Endodermal cell (in vitro differentiated cells): Measurements from ENCODE around the gene NPAS4. TPM values are rescaled to one million over a fixed set of nuclear protein-coding genes. Genes with fewer than 3 reads are reported as not detected.
A peak's percentile ranks its signal among the peaks of the same experiment; 100 is the strongest.

Experiments used
- DNase-seq: peaks from one replicate; pipeline ENCODE4 v3.0.0-alpha.2; 2017
- H3K27ac ChIP-seq: 2 replicates; pipeline ENCODE4 v1.5.1; 2013; ENCODE audit warnings: mild to moderate bottlenecking, low read depth, low read length, moderate library complexity
- H3K27me3 ChIP-seq: 2 replicates; pipeline ENCODE4 v1.6.1; 2013; ENCODE audit warnings: mild to moderate bottlenecking, low read length, moderate library complexity; ENCODE audit not compliant: insufficient read depth, control insufficient read depth, poor library complexity, severe bottlenecking
- H3K36me3 ChIP-seq: 2 replicates; pipeline ENCODE4 v1.7.0; 2013; ENCODE audit warnings: mild to moderate bottlenecking, low read length, moderate library complexity; ENCODE audit not compliant: control insufficient read depth, insufficient read depth
- H3K4me1 ChIP-seq: one replicate; pipeline ENCODE4 v1.7.0; 2013; ENCODE audit warnings: low read length; ENCODE audit not compliant: control insufficient read depth, insufficient read depth
- H3K4me3 ChIP-seq: 2 replicates; pipeline ENCODE4 v1.5.1; 2013; ENCODE audit warnings: mild to moderate bottlenecking, low read length, moderate library complexity
- H3K9ac ChIP-seq: 2 replicates; pipeline ENCODE4 v1.6.1; 2013; ENCODE audit warnings: mild to moderate bottlenecking, low read length, moderate library complexity; ENCODE audit not compliant: poor library complexity, severe bottlenecking; ENCODE audit errors: extremely low read depth
- H3K9me3 ChIP-seq: 2 replicates; pipeline ENCODE4 v1.6.1; 2013; ENCODE audit warnings: mild to moderate bottlenecking, low read length, moderate library complexity; ENCODE audit not compliant: control insufficient read depth
- H3K27ac Mint-ChIP-seq: 2 replicates; pipeline ENCODE4 v1.8.0; 2020; ENCODE audit warnings: mixed read lengths
- H3K27me3 Mint-ChIP-seq: 2 replicates; pipeline ENCODE4 v1.8.0; 2021; ENCODE audit warnings: mild to moderate bottlenecking, mixed read lengths; ENCODE audit not compliant: insufficient read depth
- H3K36me3 Mint-ChIP-seq: 2 replicates; pipeline ENCODE4 v1.8.0; 2020; ENCODE audit warnings: low read depth, mixed read lengths
- H3K4me1 Mint-ChIP-seq: 2 replicates; pipeline ENCODE4 v1.8.0; 2020; ENCODE audit warnings: mixed read lengths
- H3K4me3 Mint-ChIP-seq: 2 replicates; pipeline ENCODE4 v1.8.0; 2020; ENCODE audit warnings: mild to moderate bottlenecking, moderate library complexity, mixed read lengths
- H3K9me3 Mint-ChIP-seq: 2 replicates; pipeline ENCODE4 v1.8.0; 2020; ENCODE audit warnings: mild to moderate bottlenecking, mixed read lengths
- WGBS, 2 experiments: methylation state at CpG; one replicate each; pipeline versions ENCODE4 v1.1.5 to v1.1.7; 2013; ENCODE audit warnings: missing lambda C conversion rate in 2 of 2, mixed read lengths in 1 of 2; ENCODE audit not compliant: insufficient coverage in 1 of 2, insufficient read length in 1 of 2; 5-methylcytosine and 5-hydroxymethylcytosine counted together
- total RNA-seq, 2 donors: library from RNA; stranded (reverse); fragmentation: NEBNext Ultra II Directional in 1 of 2; extraction: Animal tissue kit (Norgen Biotek cat#: 25700) in 1 of 2; gene quantifications; 2 replicates in 1 of 2; 3 replicates in 1 of 2; pipeline ENCODE4 v1.2.1, GENCODE V29; 2021
- TF ChIP-seq, protein P1 (sequence below): fragments of 200-600 bp; sonication (generic); conservative IDR thresholded peaks from 2 replicates; pipeline ENCODE4 v1.5.0; 2021; ENCODE audit warnings: antibody characterized with exemption, mild to moderate bottlenecking

The NPAS4 gene
- total RNA-seq, 2 donors from 2014 or later, result not detected

DNA sequence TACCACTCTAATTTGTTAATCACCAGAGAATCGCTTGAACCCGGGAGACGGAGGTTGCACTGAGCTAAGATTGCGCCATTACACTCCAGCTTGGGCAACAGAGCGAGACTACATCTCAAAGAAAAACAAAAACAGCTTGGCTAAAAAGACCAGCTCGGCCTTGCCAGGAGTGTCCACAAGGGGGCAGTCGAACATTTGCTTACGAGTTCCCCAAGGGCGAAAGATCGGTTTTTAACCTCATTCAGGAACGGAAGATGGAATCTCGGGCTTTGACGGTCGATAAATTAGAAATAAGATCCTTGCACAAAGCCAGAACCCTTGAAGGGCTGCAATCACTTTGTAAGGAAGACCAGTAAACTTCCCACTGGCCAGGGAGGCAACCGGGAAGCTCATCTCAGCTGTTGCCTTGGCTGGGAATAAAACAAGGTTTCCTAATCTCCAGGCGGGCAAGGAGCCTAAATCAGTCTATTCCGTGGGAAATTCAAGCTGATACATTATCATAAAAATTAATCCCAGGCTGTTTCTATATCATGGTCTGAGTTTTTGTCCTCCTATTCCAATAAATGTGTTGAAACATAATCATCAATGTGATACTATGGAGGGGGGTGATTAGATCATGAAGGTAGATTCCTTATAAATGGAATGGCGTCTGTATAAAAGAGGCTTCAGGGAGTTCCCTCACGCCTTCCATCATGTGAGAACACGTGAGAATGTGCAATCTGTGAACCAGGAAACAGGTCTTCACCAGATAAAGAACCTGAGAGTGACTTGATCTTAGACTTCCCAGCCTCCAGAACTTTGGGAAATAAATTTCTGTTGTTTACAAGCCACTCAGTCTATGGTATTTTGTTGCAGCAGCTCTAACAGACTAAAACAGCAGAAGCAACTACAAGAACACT lies 34.4 kb upstream of the NPAS4 start:
- Mint-ChIP-seq H3K27me3 (peaks cover 14% of the 10 kb centered on the region), H3K27ac (no peak overlapping the region), H3K4me1 (peaks cover 2% of the 10 kb centered on the region), H3K36me3 (no peaks in the 10 kb centered on the region), H3K4me3 (peak overlapping the region; percentile 38), H3K9me3 (no peaks in the 10 kb centered on the region)
- Histone ChIP-seq H3K27ac (no peak overlapping the region), H3K9me3 (no peaks in the 10 kb centered on the region), H3K36me3 (no peaks in the 10 kb centered on the region), H3K4me1 (no peaks in the 10 kb centered on the region), H3K9ac (no peak overlapping the region), H3K4me3 (peak overlapping the region; percentile 13), H3K27me3 (peaks cover 8% of the 10 kb centered on the region)
- 21 to 25% methylated on average over 18 to 20 of the region's 20 CpGs for WGBS, 2 experiments
- DNase-seq, result peak; percentile 96
- TF ChIP-seq, protein P1, sequence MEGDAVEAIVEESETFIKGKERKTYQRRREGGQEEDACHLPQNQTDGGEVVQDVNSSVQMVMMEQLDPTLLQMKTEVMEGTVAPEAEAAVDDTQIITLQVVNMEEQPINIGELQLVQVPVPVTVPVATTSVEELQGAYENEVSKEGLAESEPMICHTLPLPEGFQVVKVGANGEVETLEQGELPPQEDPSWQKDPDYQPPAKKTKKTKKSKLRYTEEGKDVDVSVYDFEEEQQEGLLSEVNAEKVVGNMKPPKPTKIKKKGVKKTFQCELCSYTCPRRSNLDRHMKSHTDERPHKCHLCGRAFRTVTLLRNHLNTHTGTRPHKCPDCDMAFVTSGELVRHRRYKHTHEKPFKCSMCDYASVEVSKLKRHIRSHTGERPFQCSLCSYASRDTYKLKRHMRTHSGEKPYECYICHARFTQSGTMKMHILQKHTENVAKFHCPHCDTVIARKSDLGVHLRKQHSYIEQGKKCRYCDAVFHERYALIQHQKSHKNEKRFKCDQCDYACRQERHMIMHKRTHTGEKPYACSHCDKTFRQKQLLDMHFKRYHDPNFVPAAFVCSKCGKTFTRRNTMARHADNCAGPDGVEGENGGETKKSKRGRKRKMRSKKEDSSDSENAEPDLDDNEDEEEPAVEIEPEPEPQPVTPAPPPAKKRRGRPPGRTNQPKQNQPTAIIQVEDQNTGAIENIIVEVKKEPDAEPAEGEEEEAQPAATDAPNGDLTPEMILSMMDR, result peak; percentile 98

DNA sequence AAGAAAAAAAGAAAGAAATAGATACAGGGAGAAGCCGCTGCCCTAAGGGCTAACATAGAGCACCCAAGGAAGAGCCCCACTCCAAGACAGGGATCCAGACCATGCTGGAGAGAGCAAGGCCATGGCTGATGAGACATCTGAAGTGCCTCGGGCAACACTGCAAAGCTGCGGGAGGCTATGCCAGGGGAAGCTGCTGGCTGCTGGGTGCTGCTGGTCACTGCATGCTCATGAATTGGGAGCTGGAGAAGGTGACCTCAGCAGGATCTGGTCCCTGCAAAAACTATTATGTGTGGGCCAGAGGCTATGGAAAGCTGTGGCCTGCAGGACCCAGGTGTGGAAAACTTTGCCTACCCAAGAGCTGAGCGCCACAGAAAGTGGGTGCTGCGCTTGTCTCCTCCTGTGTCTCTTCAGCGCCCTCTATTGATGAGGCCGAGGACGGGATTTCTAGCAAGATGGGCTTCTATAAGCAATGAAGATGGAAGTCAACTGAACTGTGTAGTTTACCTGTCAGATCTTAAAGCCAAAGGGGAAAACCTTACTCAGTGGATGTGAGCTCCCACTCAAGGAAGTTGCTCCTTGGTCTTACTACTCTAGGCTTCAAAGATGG lies 32.0 kb upstream of the NPAS4 start:
- Histone ChIP-seq H3K4me1 (no peaks in the 10 kb centered on the region), H3K9me3 (no peaks in the 10 kb centered on the region), H3K27ac (no peak overlapping the region), H3K27me3 (peaks cover 8% of the 10 kb centered on the region), H3K4me3 (no peak overlapping the region), H3K36me3 (no peaks in the 10 kb centered on the region), H3K9ac (no peak overlapping the region)
- H3K9me3 Mint-ChIP-seq, result no peaks in the 10 kb centered on the region
- TF ChIP-seq, protein P1, result peak; percentile 87
- H3K27ac Mint-ChIP-seq, result no peak overlapping the region
- H3K36me3 Mint-ChIP-seq, result no peaks in the 10 kb centered on the region
- peaks cover 2% of the 10 kb centered on the region for H3K4me1 Mint-ChIP-seq
- peaks cover 17% of the 10 kb centered on the region for H3K27me3 Mint-ChIP-seq
- no peak overlapping the region for H3K4me3 Mint-ChIP-seq
- WGBS, 2 experiments, result 18 to 41% methylated on average over 6 to 8 of the region's 8 CpGs
- peak; percentile 94 for DNase-seq

DNA sequence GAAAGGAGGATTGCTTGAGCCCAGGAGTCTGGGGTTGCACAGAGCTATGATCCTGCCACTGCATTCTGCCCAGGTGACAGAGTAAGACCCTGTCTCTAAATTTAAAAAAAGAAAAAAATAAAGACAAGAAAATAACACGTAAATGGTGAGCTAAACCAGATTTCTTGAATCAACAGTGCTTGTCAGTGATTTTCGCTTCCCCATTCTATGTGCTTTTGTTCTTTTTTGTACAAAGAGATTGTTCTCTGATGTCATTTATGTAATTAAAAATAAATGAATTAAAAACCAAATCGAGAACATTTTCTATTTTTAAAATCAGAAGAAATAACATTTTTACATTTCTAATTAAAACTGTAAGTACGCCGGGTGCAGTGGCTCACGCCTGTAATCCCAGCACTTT lies 29.5 kb upstream of the NPAS4 start:
- Mint-ChIP-seq H3K27ac (no peak overlapping the region), H3K9me3 (no peaks in the 10 kb centered on the region), H3K4me1 (peaks cover under 1% of the 10 kb centered on the region), H3K4me3 (no peak overlapping the region), H3K27me3 (peaks cover 30% of the 10 kb centered on the region), H3K36me3 (no peaks in the 10 kb centered on the region)
- H3K4me3 ChIP-seq, result no peak overlapping the region
- no peaks in the 10 kb centered on the region for H3K36me3 ChIP-seq
- no peak for DNase-seq
- H3K9ac ChIP-seq, result no peak overlapping the region
- no peaks in the 10 kb centered on the region for H3K4me1 ChIP-seq
- H3K27ac ChIP-seq, result no peak overlapping the region
- TF ChIP-seq, protein P1, result no peak
- H3K27me3 ChIP-seq, result peaks cover 8% of the 10 kb centered on the region
- no peaks in the 10 kb centered on the region for H3K9me3 ChIP-seq
- WGBS, 2 experiments, result 95 to 96% methylated on average over 5 to 6 of the region's 6 CpGs
